HG02884 (cell line): ENCODE data around the gene ACVR2A.

Source experiments
- ATAC-seq: cut with Tn5 transposase; IDR thresholded peaks from one replicate; pipeline ENCODE4 v1.9.1; 2021; ENCODE audit warnings: mild to moderate bottlenecking, moderate library complexity; ENCODE audit not compliant: unreplicated experiment

The ACVR2A gene

GRCh38 chr2:147854557-147855134 lies 9.8 kb downstream of the ACVR2A start:
- ATAC-seq = no peak

- ATAC-seq = no peak
Measured at GRCh38 chr2:147855316-147855715, 10.5 kb downstream of the ACVR2A start.

DNA sequence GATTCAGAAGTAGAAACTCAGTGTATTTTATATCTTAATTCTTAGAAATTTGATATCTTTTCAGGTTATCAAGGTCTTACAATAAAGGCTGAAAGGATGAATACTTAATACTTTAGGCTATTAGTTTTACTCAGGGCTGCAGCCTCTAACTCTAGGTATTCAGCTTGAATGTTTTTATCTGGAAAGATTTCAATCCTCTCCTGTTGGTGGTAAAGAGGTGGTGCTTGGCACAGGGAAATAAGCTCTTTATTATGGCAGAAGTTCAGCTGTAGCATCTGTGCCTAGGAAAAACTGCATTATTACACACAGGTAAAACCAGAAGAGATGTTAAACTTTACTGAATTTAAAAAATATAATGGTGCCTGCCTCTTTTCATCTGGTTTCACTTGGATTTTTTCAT lies 11.1 kb downstream of the ACVR2A start:
- ATAC-seq = no peak

- no peak for ATAC-seq
Measured at GRCh38 chr2:147860009-147860408, 15.2 kb downstream of the ACVR2A start.

DNA sequence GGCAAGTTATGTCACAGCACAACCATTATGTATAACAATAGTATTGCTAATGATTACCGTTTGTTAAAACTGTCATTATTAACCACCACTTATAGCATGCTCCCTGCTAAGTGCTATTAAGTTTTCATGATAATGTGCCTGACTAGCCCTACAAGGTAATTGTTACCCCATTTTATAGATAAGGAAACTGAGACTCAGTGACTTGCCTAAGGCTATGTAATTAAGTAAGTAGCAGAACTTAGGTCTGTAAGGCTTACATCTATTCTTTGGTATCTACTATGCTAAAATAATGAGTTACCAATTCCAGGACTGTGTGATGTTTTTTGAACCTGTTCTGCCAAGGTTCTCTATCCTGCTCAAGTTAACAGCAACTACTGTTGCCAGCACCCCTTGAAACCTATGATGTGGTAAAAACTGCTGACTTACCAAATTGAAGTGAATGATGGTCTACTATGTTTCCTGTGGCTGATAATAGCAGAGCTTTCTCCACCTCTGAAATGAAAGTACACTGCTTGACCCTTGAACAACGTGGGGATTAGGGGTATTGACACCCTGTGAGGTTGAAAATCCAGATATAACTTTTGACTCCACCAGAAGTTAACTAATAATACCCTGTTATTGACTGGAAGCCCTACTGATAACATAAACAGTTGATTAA lies 18.2 kb downstream of the ACVR2A start:
- no peak for ATAC-seq

- ATAC-seq = no peak
Measured at GRCh38 chr2:147863835-147864234, 19.0 kb downstream of the ACVR2A start.

GRCh38 chr2:147865560-147865959 lies 20.7 kb downstream of the ACVR2A start:
- ATAC-seq = no peak

DNA sequence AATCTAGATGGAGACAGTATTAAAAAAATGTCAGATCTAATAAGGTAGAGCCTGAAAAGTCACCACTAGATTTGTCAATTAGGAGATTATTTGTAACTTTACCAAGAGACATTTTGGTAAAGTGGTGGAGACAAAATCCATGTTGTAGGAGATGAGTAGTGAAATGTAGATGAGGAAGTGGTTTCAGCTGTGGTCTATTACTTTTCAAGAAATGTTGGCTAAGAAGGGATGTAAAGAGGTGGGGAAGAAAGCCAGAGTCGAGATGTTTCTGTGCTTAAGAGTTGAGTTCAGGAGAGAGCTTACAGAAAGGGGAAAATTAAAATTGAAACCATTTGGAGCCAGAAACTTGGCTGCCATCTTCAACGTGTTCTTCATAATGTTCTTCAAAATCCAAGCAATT lies 22.2 kb downstream of the ACVR2A start:
- no peak for ATAC-seq

DNA sequence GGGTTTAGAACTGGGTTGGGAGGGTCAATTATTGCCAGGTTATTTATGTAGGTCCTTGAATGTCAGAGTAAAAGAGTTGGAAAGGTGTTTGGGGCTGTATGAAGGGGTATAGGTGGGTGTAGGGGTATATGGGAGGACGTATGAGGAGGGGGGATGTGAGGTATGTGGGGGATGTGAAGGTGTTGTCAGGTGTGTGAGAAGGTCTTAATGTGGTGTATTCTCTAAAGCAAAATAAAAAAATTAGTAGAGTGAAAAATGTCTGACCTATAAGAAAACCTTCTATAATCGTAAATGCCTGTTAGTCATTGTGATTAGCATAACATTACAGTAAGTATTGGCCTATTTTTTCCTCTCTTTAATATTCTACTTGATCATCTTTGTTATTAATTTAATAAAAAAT lies 25.1 kb downstream of the ACVR2A start:
- ATAC-seq = no peak

- ATAC-seq = no peak
Measured at GRCh38 chr2:147872967-147873366, 28.1 kb downstream of the ACVR2A start.

DNA sequence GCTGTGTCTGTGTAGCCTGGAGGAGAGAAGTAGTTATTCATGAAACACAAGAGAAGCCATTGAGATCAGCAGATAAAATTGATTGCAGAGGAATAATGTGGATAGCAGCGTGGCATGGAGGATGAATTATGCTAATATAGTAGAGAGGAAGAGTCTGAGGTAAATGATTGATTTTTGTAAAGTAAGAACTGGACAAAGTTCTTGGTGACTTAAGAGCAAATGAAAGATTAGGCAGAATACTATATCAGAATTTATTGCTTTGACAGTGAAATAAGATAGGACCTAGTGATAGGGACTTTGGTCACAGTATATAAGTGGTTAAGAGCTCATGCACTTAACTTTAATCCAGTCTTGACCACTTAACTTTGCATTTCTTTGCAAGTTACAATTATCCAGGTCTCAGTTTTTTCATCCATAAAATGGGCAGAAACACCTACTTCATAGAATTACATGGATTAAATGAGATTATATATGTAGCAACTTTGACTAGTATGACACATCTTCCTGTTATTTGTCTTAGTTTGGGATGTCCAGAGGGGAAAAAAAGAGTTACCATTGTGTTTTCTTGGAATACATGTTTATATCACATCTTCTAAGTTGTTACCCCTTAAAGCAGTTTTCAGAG lies 29.1 kb downstream of the ACVR2A start:
- ATAC-seq = no peak

GRCh38 chr2:147879846-147880245 lies 35.0 kb downstream of the ACVR2A start:
- ATAC-seq = no peak

DNA sequence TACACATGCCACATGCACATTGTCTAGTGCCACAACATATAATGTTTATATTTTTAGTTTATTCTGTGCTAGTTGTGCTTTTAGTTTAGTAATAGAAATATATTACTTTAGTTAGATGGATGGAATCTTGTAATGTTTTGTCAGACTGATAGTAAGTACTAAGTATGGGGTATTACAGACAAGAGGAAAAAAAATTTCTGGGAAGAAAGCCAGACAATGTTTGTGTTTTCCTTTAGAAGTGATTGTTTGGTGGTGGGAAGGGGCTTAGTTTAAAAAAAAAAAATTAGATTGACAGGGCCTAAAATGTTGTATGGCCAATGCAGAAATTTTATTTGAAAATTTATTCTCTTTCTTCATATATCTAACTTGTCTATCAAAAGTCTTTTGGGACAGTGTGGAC lies 37.8 kb downstream of the ACVR2A start:
- ATAC-seq = no peak

DNA sequence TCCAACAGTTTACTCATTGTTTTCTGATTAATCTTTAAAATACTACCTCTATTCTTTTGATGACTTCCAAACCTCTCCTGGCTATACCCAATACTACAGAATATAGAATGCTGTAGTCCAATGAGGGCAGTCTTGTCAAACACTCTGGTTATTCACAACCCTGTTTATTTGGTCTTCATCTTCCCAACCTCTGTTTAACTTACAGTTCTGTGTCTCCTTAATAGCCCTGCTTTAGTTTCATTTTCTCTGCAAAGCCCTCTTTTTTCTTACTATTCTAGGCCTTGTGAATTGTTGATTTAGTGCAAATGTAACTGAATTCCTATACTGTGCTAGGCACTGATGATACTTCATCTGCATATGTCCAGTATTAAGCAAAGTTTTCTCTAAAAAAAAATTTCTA lies 40.0 kb downstream of the ACVR2A start:
- no peak for ATAC-seq

- ATAC-seq = no peak
Measured at GRCh38 chr2:147886136-147886535, 41.3 kb downstream of the ACVR2A start.

DNA sequence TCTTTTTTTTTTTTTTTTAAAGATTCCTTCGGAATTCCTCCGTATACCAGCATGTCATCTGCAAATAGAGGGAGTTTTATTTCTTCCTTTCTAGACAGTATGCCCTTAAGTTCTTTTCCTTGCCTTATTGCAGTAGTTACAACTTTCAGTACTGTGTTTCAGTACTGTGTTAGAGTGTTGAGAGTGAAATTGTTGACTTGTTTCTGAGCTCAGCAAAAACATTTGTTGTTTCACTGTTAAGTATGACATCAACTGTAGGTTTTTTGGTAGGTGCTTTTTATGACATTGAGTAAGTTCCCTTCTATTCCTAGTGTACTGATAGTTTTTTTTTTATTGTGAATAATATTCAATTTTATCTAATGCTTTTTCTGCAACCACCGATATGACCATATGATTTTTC lies 43.9 kb downstream of the ACVR2A start:
- peak; percentile 80 for ATAC-seq

DNA sequence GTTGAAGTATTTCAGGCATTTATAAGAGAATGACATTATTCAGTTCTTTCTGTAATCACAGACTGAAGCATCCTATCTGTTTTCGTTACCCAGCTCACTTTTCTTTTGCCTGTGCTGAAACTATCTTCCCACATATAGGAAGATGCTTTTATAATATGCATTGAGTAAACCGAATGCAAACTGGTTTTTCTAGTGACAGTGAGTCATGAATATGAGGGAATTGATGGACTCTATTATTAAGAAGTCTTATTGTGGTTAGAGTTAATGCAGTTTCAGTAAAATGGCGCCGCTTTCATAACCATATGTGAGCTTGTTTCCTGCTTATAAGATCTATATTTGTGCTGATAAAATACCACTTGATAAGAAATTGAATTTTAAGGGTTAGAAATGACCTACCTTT lies 59.2 kb downstream of the ACVR2A start:
- ATAC-seq = no peak

- no peak for ATAC-seq
Measured at GRCh38 chr2:147909178-147909577, 64.3 kb downstream of the ACVR2A start.

GRCh38 chr2:147910990-147911473 lies 66.2 kb downstream of the ACVR2A start:
- ATAC-seq = no peak

GRCh38 chr2:147913701-147914480 lies 69.1 kb downstream of the ACVR2A start:
- no peak for ATAC-seq

GRCh38 chr2:147916067-147916466 lies 71.2 kb downstream of the ACVR2A start:
- no peak for ATAC-seq

- no peak for ATAC-seq
Measured at GRCh38 chr2:147916723-147917122, 71.9 kb downstream of the ACVR2A start.
